GM12878 (cell line): Measurements from ENCODE around the gene SH3BP1. TPM values are rescaled to one million over a fixed set of nuclear protein-coding genes. Genes with fewer than 3 reads are reported as not detected.

Experiments used
- ATF7 ChIP-seq: fragments of 450-650 bp; IDR thresholded peaks from 2 replicates; pipeline ENCODE4 v1.6.1; 2016; ENCODE audit warnings: low read depth, mild to moderate bottlenecking
- BCL11A ChIP-seq: IDR thresholded peaks from 2 replicates; pipeline ENCODE4 v1.6.1; 2011; ENCODE audit warnings: low read depth, low read length
- CHD2 ChIP-seq: IDR thresholded peaks from 2 replicates; pipeline ENCODE4 v1.6.1; 2011; ENCODE audit warnings: low read depth, low read length, improper control_type of control experiment, borderline replicate concordance
- CREB1 ChIP-seq: IDR thresholded peaks from 2 replicates; pipeline ENCODE4 v1.6.1; 2012; ENCODE audit warnings: low read depth, mild to moderate bottlenecking, inconsistent platforms
- CREM ChIP-seq: IDR thresholded peaks from 2 replicates; pipeline ENCODE4 v1.6.1; 2014; ENCODE audit warnings: antibody characterized with exemption, low read depth
- ESRRA ChIP-seq: IDR thresholded peaks from 2 replicates; pipeline ENCODE4 v1.6.1; 2012; ENCODE audit warnings: mild to moderate bottlenecking, low read length, improper control_type of control experiment
- IKZF1 ChIP-seq: fragments of 450-650 bp; conservative IDR thresholded peaks from 2 replicates; pipeline ENCODE4 v1.6.1; 2017; ENCODE audit warnings: antibody characterized with exemption, mild to moderate bottlenecking
- IKZF2 ChIP-seq, 2 experiments: fragments of 450-650 bp; IDR thresholded peaks; 2 replicates each; pipeline ENCODE4 v1.6.1; 2017; ENCODE audit warnings: mild to moderate bottlenecking in 2 of 2, moderate library complexity in 2 of 2
- LARP7 ChIP-seq: fragments of 450-650 bp; IDR thresholded peaks from 2 replicates; pipeline ENCODE4 v1.6.1; 2017; ENCODE audit warnings: mild to moderate bottlenecking
- NBN ChIP-seq: fragments of 450-650 bp; IDR thresholded peaks from 2 replicates; pipeline ENCODE4 v1.6.1; 2016
- NR2F1 ChIP-seq: fragments of 450-650 bp; conservative IDR thresholded peaks from 2 replicates; pipeline ENCODE4 v1.6.1; 2017; ENCODE audit warnings: mild to moderate bottlenecking
- RAD21 ChIP-seq: IDR thresholded peaks from 2 replicates; pipeline ENCODE4 v1.6.1; 2011; ENCODE audit warnings: mild to moderate bottlenecking, low read depth, low read length, moderate library complexity; ENCODE audit not compliant: insufficient read depth
- RAD51 ChIP-seq: fragments of 450-650 bp; IDR thresholded peaks from 2 replicates; pipeline ENCODE4 v1.6.1; 2016; ENCODE audit warnings: moderate library complexity, mild to moderate bottlenecking, inconsistent platforms
- RCOR1 ChIP-seq: conservative IDR thresholded peaks from 2 replicates; pipeline ENCODE4 v1.6.1; 2012; ENCODE audit warnings: low read depth, low read length, improper control_type of control experiment
- RELA ChIP-seq: fragments of 450-650 bp; IDR thresholded peaks from 2 replicates; pipeline ENCODE4 v1.8.0; 2014; ENCODE audit warnings: borderline replicate concordance; ENCODE audit not compliant: partially characterized antibody
- SMARCA5 ChIP-seq: fragments of 450-650 bp; IDR thresholded peaks from 2 replicates; pipeline ENCODE4 v1.6.1; 2017; ENCODE audit warnings: mild to moderate bottlenecking
- SMC3 ChIP-seq: IDR thresholded peaks from 2 replicates; pipeline ENCODE4 v1.6.1; 2011; ENCODE audit warnings: low read length, improper control_type of control experiment, borderline replicate concordance
- SP1 ChIP-seq: IDR thresholded peaks from one replicate; pipeline ENCODE4 v1.6.1; 2011; ENCODE audit warnings: low read depth, low read length
- YY1 ChIP-seq: IDR thresholded peaks from 2 replicates; pipeline ENCODE4 v1.6.1; 2011; ENCODE audit warnings: low read depth, mild to moderate bottlenecking, low read length
- ZNF384 ChIP-seq: IDR thresholded peaks from 2 replicates; pipeline ENCODE4 v1.6.1; 2012; ENCODE audit warnings: low read depth, mild to moderate bottlenecking, low read length, improper control_type of control experiment, borderline replicate concordance
- polyA plus RNA-seq, 11 experiments: library from polyadenylated mRNA; depleted of rRNA in 4 of 11; unstranded in 6 of 11; stranded (reverse) in 5 of 11; fragments of >200 nt; fragmentation: Nextera tagmentation in 4 of 11; fragmentation: Illumina TruSeq in 1 of 11; extraction: Ambion mirVana in 4 of 11; extraction: Trizol in 1 of 11; gene quantifications; 1 replicate in 1 of 11; 2 replicates in 10 of 11; pipeline versions ENCODE4 v1.2.1 to v1.2.3, GENCODE V29; 2011 to 2016; ENCODE audit warnings: inconsistent platforms in 2 of 11, missing spikeins in 2 of 11, low read depth in 1 of 11
- total RNA-seq, 4 experiments: library from RNA; depleted of rRNA in 3 of 4; stranded (reverse); fragments of >200 nt in 3 of 4; fragmentation: Illumina TruSeq in 1 of 4; extraction: Trizol in 1 of 4; gene quantifications; 2 replicates each; pipeline versions ENCODE4 v1.2.1 to v1.2.3, GENCODE V29; 2013 to 2021
- TF ChIP-seq, protein P1 (sequence below), 3 experiments: IDR thresholded peaks in 2 of 3; conservative IDR thresholded peaks in 1 of 3; 2 replicates each; pipeline ENCODE4 v1.5.1; 2011; ENCODE audit warnings: low read depth in 3 of 3, low read length in 3 of 3, mild to moderate bottlenecking in 3 of 3, control low read depth in 2 of 3, moderate library complexity in 2 of 3, inconsistent platforms in 1 of 3, mixed read lengths in 1 of 3; ENCODE audit not compliant: control insufficient read depth in 2 of 3, insufficient read depth in 1 of 3; ENCODE audit errors: extremely low read depth in 1 of 3
- TF ChIP-seq, protein P2 (sequence below): fragments of 450-650 bp; IDR thresholded peaks from 2 replicates; pipeline ENCODE4 v1.6.1; 2017; ENCODE audit warnings: mild to moderate bottlenecking, moderate library complexity

The SH3BP1 gene
- total and polyA plus RNA-seq, 10 of the 15 experiments (the other 5 are each of a cell fraction or from before 2014, with no cell fraction given) = 0.29 to 70.5 (median 22.5) TPM

DNA sequence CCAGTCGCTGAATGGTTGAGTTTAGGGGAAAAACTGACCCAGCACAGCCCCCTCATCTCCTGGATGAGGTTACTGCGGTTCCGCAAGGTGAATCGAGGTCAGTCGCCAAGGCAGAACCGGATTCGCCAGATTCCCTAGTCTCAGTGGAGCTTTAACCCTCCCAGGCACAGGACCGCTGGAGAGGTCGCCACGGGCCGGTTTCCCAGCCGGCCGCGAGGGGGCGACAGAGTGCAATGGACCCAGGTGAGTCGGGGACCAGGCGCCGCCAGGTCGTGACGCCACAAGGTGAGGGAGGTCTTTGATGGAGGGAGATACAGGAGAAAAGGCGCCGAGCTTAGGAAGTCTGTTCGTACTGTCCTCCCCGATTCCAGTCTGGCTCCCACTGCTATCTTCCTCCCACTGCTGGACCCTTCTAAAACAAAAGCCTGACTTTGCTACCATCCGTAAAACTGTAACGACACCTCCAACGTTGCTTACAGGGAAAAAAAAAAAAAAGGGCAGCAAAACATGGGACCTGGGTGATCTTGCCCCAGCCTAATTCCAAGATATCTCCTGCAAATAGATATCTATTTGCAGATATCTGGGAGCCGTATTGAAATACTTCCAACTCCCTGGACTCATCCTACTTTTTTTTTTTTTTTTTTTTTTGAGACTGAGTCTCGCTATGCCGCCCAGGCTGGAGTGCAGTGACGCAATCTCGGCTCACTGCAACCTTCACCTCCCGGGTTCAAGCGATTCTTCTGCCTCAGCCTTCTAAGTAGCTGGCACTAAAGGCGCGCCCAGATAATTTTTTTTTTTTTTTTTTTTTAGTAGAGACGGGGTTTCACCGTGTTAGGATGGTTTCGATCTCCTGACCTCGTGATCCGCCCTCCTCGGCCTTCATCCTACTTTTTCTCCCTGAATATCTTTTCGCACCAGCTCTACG lies 32.2 kb upstream of the SH3BP1 start (continued):
- no peak for TF ChIP-seq ESRRA
- peak; percentile 73; the same call in 1 of the 2 replicates for TF ChIP-seq CREB1
- TF ChIP-seq CREM = peak; percentile 68
- 0 out of 2 replicates have a peak, but pooled peaks have one; percentile 32 for TF ChIP-seq CHD2
- TF ChIP-seq RAD51 = 0 out of 2 replicates have a peak, but pooled peaks have one; percentile 22
- peak; percentile 67 for TF ChIP-seq RAD21
- 0 out of 2 replicates have a peak, but pooled peaks have one; percentile 13 for TF ChIP-seq NR2F1
- peak; percentile 47; the same call in 1 of the 2 replicates for TF ChIP-seq LARP7
- TF ChIP-seq SMARCA5 = peak; percentile 94
- TF ChIP-seq, protein P1, sequence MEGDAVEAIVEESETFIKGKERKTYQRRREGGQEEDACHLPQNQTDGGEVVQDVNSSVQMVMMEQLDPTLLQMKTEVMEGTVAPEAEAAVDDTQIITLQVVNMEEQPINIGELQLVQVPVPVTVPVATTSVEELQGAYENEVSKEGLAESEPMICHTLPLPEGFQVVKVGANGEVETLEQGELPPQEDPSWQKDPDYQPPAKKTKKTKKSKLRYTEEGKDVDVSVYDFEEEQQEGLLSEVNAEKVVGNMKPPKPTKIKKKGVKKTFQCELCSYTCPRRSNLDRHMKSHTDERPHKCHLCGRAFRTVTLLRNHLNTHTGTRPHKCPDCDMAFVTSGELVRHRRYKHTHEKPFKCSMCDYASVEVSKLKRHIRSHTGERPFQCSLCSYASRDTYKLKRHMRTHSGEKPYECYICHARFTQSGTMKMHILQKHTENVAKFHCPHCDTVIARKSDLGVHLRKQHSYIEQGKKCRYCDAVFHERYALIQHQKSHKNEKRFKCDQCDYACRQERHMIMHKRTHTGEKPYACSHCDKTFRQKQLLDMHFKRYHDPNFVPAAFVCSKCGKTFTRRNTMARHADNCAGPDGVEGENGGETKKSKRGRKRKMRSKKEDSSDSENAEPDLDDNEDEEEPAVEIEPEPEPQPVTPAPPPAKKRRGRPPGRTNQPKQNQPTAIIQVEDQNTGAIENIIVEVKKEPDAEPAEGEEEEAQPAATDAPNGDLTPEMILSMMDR (IDR thresholded peaks at IDR 0.05 in 2 of 3, conservative IDR thresholded peaks at IDR 0.05 in 1 of 3; ENCODE audit: control insufficient read depth in 2 of 3, extremely low read depth in 1 of 3, insufficient read depth in 1 of 3, low read depth in 3 of 3, low read length in 3 of 3) = peak; percentile 96 to 99 (median 99)
- peak; percentile 77 for TF ChIP-seq YY1
- peak; percentile 45 for TF ChIP-seq RELA
- 0 out of 2 replicates have a peak, but pooled peaks have one; percentile 39 for TF ChIP-seq ZNF384
- TF ChIP-seq SP1 = no peak
- TF ChIP-seq IKZF2 (IDR thresholded peaks at IDR 0.05) = peak in 1 of 2 experiments; percentile 37; a peak in 1 of 4 replicates
- peak; percentile 74; the same call in 1 of the 2 replicates for TF ChIP-seq RCOR1
- TF ChIP-seq, protein P2, sequence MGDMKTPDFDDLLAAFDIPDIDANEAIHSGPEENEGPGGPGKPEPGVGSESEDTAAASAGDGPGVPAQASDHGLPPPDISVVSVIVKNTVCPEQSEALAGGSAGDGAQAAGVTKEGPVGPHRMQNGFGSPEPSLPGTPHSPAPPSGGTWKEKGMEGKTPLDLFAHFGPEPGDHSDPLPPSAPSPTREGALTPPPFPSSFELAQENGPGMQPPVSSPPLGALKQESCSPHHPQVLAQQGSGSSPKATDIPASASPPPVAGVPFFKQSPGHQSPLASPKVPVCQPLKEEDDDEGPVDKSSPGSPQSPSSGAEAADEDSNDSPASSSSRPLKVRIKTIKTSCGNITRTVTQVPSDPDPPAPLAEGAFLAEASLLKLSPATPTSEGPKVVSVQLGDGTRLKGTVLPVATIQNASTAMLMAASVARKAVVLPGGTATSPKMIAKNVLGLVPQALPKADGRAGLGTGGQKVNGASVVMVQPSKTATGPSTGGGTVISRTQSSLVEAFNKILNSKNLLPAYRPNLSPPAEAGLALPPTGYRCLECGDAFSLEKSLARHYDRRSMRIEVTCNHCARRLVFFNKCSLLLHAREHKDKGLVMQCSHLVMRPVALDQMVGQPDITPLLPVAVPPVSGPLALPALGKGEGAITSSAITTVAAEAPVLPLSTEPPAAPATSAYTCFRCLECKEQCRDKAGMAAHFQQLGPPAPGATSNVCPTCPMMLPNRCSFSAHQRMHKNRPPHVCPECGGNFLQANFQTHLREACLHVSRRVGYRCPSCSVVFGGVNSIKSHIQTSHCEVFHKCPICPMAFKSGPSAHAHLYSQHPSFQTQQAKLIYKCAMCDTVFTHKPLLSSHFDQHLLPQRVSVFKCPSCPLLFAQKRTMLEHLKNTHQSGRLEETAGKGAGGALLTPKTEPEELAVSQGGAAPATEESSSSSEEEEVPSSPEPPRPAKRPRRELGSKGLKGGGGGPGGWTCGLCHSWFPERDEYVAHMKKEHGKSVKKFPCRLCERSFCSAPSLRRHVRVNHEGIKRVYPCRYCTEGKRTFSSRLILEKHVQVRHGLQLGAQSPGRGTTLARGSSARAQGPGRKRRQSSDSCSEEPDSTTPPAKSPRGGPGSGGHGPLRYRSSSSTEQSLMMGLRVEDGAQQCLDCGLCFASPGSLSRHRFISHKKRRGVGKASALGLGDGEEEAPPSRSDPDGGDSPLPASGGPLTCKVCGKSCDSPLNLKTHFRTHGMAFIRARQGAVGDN = no peak
- TF ChIP-seq BCL11A = no peak
- TF ChIP-seq SMC3 = peak; percentile 45
- 0 out of 2 replicates have a peak, but pooled peaks have one; percentile 55 for TF ChIP-seq NBN
- TF ChIP-seq ATF7 = 0 out of 2 replicates have a peak, but pooled peaks have one; percentile 21
- peak; percentile 47 for TF ChIP-seq IKZF1
